Measurements from ENCODE around the gene TAF11L7. TPM values are rescaled to one million over a fixed set of nuclear protein-coding genes. Genes with fewer than 3 reads are reported as not detected.
"Not testable (repeated sequence)": the region's sequence is repeated elsewhere in the genome, so short reads cannot be mapped to it uniquely, and the experiment has no call there.

Gene TAF11L7
- not detected for total RNA-seq

GRCh38 chr5:17585658-17586057 is at the start of gene TAF11L7:
Gene TAF11L7 (minus strand): TSS chr5:17585758.
- DNase-seq, H3K9me3 ChIP-seq, H3K4me1 ChIP-seq, H3K27me3 ChIP-seq, H3K36me3 ChIP-seq, H3K4me3 ChIP-seq, H3K27ac ChIP-seq: not testable (repeated sequence)

- Histone ChIP-seq H3K4me1 (no peaks in the 10 kb centered on the region), H3K36me3 (no peaks in the 10 kb centered on the region), H3K27me3 (no peaks in the 10 kb centered on the region), H3K27ac (no peak within 1 kb of the TSS), H3K4me3 (no peak within 1 kb of the TSS), H3K9me3 (no peaks in the 10 kb centered on the region)
- no peak for DNase-seq
- TF ChIP-seq POLR2A (IDR thresholded peaks at IDR 0.05), result no peak
- TF ChIP-seq, protein P1, sequence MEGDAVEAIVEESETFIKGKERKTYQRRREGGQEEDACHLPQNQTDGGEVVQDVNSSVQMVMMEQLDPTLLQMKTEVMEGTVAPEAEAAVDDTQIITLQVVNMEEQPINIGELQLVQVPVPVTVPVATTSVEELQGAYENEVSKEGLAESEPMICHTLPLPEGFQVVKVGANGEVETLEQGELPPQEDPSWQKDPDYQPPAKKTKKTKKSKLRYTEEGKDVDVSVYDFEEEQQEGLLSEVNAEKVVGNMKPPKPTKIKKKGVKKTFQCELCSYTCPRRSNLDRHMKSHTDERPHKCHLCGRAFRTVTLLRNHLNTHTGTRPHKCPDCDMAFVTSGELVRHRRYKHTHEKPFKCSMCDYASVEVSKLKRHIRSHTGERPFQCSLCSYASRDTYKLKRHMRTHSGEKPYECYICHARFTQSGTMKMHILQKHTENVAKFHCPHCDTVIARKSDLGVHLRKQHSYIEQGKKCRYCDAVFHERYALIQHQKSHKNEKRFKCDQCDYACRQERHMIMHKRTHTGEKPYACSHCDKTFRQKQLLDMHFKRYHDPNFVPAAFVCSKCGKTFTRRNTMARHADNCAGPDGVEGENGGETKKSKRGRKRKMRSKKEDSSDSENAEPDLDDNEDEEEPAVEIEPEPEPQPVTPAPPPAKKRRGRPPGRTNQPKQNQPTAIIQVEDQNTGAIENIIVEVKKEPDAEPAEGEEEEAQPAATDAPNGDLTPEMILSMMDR (IDR thresholded peaks at IDR 0.05), result no peak
Observed at GRCh38 chr5:17634160-17634559, 48.6 kb upstream of the TAF11L7 start, which contains the start of gene TAF11L14. Gene TAF11L14 (plus strand): TSS chr5:17634460.

DNA sequence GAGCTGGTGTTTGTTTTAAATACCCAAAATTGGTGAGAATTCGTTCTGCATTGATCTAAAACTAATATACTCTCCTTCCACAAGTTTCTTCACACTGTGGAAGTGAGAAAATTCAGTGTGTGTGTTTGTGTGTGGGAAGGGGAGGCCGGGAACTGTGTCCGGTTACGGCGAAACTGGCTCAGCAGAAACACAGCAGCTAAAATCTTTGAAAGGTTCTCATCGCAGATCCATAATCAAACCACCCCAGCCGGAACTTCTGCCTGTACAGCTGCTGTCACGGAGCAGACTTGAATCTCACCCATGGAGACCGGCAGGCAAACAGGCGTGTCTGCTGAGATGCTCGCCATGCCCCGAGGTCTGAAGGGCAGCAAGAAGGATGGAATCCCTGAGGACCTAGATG is 46.2 kb upstream of the TAF11L7 start, which contains the start of gene TAF11L13:
TSS of gene TAF11L13 (plus strand) at position 301 of the 400 bp plus-strand sequence.
- not testable (repeated sequence) for H3K4me3 ChIP-seq, H3K27me3 ChIP-seq, H3K9me3 ChIP-seq, H3K27ac ChIP-seq, H3K4me1 ChIP-seq, H3K36me3 ChIP-seq, DNase-seq

GRCh38 chr5:17625686-17626085 is 40.1 kb upstream of the TAF11L7 start:
- no peaks in the 10 kb centered on the region for H3K36me3 ChIP-seq
- no peak overlapping the region for H3K27ac ChIP-seq
- no peak for DNase-seq
- H3K4me1 ChIP-seq, result no peaks in the 10 kb centered on the region
- H3K27me3 ChIP-seq, result no peaks in the 10 kb centered on the region
- H3K4me3 ChIP-seq, result no peak overlapping the region
- H3K9me3 ChIP-seq, result peaks cover 0 to 2% (median 0%) of the 10 kb centered on the region in 4 donors
- TF ChIP-seq POLR2A (IDR thresholded peaks at IDR 0.05), result no peak
- TF ChIP-seq, protein P1 (IDR thresholded peaks at IDR 0.05), result no peak

DNA sequence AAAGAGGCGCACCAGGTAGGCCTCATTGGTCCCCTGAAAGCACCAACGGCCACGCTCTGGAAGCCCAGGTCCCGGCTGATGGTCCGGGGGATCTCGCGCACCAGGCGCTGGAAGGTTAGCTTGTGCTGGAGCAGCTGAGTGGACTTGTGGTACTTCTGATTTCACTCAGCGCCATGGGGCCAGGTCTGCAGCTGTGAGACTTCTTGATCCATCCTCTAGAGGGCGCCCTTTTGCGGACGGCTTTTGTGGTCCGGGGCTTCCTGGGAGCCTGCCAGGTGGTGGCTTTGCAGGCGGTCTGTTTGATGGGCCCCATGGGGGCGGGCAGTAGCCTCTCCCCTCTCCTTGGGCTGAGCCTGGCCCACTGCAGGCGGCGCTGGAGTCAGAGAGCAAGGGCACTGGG is 35.1 kb upstream of the TAF11L7 start:
- Histone ChIP-seq H3K36me3 (no peaks in the 10 kb centered on the region), H3K4me3 (no peak overlapping the region), H3K4me1 (no peaks in the 10 kb centered on the region), H3K9me3 (peaks cover 0 to 4% (median 0%) of the 10 kb centered on the region in 4 donors), H3K27ac (no peak overlapping the region), H3K27me3 (no peaks in the 10 kb centered on the region)
- no peak for TF ChIP-seq POLR2A (IDR thresholded peaks at IDR 0.05)
- TF ChIP-seq, protein P1 (IDR thresholded peaks at IDR 0.05), result no peak
- DNase-seq, result no peak

GRCh38 chr5:17619354-17619753 is 33.8 kb upstream of the TAF11L7 start:
- peaks cover 0 to 4% (median 0%) of the 10 kb centered on the region in 4 donors for H3K9me3 ChIP-seq
- no peak for DNase-seq
- H3K4me1 ChIP-seq, result no peaks in the 10 kb centered on the region
- no peak for TF ChIP-seq POLR2A (IDR thresholded peaks at IDR 0.05)
- TF ChIP-seq, protein P1 (IDR thresholded peaks at IDR 0.05), result no peak
- H3K36me3 ChIP-seq, result no peaks in the 10 kb centered on the region
- H3K27ac ChIP-seq, result no peak overlapping the region
- H3K4me3 ChIP-seq, result no peak overlapping the region
- H3K27me3 ChIP-seq, result no peaks in the 10 kb centered on the region
